GM20000 (cell line): ENCODE measurements around the gene TPT1.

ENCODE experiments used
- DNase-seq: peaks from one replicate; pipeline ENCODE4 v3.0.0; 2012; ENCODE audit warnings: low spot score
- TF ChIP-seq, protein P1 (sequence below): IDR thresholded peaks from 2 replicates; pipeline ENCODE4 v1.5.1; 2012; ENCODE audit warnings: mild to moderate bottlenecking, control low read depth; ENCODE audit errors: extremely low read depth, missing control alignments

Gene TPT1

DNA sequence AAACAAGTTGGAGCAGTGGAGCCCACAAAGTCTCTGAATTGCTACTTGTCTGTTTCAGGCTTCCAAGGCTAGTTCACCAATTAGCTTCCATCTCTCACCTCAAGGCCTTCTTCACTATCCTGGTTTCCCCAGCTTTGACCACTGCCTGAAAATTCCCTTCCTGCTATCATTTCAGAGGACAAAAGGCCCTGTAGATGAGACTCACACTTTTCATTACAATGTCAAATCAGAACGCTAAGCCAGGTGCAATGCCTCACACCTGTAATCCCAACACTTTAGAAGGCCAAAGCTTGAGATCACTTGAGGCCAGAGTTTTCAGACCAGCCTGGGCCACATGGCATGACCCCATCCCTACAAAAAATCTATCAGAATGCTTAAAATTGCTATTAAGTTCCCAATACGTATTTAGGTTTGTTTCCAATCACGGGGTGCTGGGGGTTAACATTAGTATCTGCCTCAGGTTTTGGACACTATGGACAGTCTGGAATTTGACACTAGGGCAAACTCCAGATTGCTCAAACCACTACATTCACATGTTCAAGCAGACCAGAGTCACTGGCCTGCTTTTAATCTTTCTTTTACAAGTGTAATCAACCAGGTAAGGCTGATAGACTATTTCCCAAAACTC is 5.5 kb downstream of the TPT1 start:
- DNase-seq: no peak
- TF ChIP-seq, protein P1, sequence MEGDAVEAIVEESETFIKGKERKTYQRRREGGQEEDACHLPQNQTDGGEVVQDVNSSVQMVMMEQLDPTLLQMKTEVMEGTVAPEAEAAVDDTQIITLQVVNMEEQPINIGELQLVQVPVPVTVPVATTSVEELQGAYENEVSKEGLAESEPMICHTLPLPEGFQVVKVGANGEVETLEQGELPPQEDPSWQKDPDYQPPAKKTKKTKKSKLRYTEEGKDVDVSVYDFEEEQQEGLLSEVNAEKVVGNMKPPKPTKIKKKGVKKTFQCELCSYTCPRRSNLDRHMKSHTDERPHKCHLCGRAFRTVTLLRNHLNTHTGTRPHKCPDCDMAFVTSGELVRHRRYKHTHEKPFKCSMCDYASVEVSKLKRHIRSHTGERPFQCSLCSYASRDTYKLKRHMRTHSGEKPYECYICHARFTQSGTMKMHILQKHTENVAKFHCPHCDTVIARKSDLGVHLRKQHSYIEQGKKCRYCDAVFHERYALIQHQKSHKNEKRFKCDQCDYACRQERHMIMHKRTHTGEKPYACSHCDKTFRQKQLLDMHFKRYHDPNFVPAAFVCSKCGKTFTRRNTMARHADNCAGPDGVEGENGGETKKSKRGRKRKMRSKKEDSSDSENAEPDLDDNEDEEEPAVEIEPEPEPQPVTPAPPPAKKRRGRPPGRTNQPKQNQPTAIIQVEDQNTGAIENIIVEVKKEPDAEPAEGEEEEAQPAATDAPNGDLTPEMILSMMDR: no peak

DNA sequence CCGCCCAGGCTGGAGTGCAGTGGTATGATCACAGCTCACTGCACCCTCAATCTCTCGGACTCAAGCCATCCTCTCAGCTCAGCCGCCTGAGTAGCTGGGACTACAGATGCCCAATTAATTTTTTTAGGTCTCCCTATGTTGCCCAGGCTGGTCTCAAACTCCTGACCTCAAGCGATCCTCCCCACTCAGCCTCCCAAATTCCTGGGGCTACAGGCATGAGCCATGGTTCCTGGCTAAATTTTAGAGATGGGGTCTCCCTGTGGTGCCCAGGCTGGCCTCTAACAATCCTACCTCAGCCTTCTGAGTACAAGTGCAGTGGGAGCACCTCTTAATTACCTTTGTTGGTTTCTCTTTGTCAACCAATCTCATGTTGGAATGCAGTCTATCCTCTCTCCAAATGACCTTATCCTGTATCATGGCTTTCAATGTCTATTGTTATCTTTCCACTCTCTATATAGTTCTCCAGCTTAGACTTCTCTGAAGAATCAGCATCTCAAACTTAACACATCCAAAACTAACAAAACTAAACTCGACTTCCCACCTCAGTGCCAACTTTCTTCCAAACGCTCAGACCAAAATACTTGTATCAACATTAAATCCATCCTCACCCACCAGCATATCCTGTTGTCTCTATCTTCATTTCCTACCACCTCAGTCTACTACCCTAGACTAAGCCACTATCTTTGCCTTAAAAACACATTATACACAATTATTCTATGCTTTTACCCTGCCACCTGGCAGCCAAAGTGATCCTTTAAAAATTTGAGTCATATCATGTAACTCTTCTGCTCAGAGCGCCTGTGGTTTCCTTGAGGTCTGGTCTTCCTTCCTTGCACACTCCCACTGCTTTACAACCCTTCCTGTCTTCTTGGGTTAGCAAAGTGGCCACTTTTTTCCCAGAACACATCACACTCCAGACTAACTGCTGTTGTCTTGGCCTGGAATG is 6.7 kb downstream of the TPT1 start:
- no peak for DNase-seq
- TF ChIP-seq, protein P1: no peak

DNA sequence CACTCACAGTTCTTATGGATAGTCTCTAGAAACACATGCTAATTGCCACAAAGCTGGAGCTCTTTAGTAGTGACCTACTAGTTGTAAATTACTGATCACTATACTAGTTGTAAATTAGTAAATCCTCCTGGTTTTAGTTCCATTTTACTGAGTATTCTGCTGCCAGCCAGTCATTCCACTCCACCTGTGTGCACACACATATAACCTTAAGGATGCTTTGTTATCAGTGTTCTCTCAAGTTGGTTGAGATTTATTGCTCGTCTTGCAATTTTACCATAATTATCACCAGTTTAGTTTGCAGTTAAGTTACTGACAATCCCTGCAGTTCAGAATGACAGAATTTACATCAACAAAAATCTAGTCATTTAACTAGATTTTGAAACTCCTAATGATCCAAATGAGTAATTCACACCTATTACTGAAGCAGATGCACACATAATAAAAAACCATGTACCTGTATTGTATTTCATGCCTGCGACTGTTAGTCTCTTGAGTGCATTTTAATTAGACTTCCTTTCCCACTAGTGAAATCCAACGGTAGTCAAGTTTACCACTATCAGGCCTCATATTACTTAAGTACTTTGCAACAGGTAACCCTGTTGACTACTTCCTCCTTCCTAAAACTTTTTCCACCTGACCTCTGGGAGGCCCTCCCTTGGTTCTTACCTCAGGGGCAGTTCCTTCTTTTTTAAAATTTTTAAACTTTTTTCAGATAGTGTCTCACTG is 7.6 kb downstream of the TPT1 start:
- TF ChIP-seq, protein P1: no peak
- DNase-seq: no peak

DNA sequence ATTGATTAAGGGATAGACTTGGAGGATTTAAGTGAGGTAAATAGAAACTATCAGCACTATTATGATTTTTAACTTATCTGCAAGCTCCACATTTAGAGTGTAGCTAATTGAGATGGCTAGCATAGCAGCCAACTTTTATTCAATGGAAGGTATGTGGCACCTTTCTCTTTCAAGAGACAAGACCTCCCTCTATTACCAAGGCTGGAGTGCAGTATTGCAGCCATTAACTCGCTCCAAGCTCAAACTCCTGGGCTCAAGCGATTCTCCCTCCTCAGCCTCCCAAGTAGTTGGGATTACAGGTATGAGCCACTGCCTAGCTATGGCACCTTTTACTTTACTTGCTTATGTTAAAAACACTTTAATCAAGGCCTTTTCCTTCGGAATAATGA is 8.2 kb downstream of the TPT1 start:
- TF ChIP-seq, protein P1: no peak
- no peak for DNase-seq

DNA sequence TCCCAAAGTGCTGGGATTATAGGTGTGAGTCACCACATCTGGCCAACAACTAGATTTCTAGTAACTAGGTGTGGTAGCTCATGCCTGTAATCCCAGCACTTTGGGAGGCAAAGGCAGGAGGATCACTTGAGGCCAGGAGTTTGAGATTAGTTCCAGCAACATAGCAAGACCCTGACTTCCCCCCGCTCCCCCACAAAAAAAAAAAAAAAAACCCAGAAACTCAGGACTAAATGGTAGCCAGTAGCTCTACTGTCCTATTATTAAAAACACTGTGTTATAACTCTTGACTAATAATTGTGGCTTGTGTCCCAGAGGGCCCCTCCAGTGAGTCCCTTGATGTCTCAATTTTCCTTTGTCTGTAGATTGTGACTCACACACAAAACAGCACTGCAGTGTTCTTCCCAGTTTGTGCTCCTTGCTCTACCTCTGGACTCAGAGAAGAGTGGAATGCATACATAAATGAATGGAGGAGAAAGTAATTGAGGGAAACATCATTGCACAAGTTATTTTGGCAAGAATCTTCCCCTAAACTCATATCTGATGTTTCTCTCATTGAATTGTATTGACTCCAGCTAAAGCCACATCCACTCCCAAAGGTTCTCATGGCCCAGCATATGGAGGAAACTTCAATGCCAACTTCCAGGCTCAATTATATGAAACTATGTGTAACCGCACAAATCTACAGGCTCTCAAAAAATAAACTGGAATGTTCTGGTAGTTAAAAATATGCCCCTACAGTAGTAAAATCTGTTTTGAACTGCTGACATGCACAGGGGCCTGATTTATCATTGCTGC is 8.8 kb downstream of the TPT1 start:
- TF ChIP-seq, protein P1: no peak

DNA sequence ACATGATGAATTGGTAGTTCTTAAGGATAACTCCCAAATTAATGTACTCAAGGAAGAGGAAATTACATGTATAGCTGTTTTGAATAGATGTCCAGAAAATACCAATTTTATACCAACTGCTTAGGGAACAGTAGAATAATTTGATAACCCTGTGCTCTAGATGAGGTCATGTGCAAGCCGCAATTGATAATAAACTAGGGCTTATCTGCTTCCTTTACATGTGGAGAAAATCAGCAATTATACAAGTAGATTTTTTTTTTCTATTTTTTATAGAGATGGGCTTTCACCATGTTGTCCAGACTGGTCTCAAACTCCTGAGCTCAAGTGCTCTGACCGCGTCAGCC is 9.3 kb downstream of the TPT1 start:
- TF ChIP-seq, protein P1: no peak
- DNase-seq: no peak

More for the DNA sequence above, 8.8 kb downstream of the TPT1 start:
- no peak for DNase-seq
